ENCODE data around the gene SEPSECS. TPM values are rescaled to one million over a fixed set of nuclear protein-coding genes. Genes with fewer than 3 reads are reported as not detected.

SEPSECS gene
- total RNA-seq = 1 to 10 TPM; 6.7 to 6.9 TPM

GRCh38 chr4:25159837-25160713, at the start of gene SEPSECS:
Gene SEPSECS (minus strand): TSS chr4:25160449. CDS start chr4:25160369, 80 bp downstream.

Other genes starting within 250 kb of the SEPSECS start
- 1 to 10 TPM; 2.7 to 6.9 TPM for gene CCDC149, start 247.4 kb downstream of the SEPSECS start, total RNA-seq
- gene LGI2, start 129.5 kb downstream of the SEPSECS start, total RNA-seq = under 1 TPM in 1 of 2 donors, not detected in 1; under 0.01 TPM
- gene PI4K2B, start 73.6 kb upstream of the SEPSECS start, total RNA-seq = 10 to 100 TPM; 15.8 to 30.3 TPM
- 10 to 100 TPM in 1 of 2 donors, 1 to 10 TPM in 1; 7.6 to 11.7 TPM for gene ZCCHC4, start 152.3 kb upstream of the SEPSECS start, total RNA-seq
- gene ANAPC4, start 216.8 kb upstream of the SEPSECS start, total RNA-seq = 10 to 100 TPM; 22.7 to 24.3 TPM